Measurements from ENCODE around the gene SPTBN4. TPM values are rescaled to one million over a fixed set of nuclear protein-coding genes. Genes with fewer than 3 reads are reported as not detected.

Gene SPTBN4
- total RNA-seq, 1 experiment from 2014 or later = 0.82 TPM

DNA sequence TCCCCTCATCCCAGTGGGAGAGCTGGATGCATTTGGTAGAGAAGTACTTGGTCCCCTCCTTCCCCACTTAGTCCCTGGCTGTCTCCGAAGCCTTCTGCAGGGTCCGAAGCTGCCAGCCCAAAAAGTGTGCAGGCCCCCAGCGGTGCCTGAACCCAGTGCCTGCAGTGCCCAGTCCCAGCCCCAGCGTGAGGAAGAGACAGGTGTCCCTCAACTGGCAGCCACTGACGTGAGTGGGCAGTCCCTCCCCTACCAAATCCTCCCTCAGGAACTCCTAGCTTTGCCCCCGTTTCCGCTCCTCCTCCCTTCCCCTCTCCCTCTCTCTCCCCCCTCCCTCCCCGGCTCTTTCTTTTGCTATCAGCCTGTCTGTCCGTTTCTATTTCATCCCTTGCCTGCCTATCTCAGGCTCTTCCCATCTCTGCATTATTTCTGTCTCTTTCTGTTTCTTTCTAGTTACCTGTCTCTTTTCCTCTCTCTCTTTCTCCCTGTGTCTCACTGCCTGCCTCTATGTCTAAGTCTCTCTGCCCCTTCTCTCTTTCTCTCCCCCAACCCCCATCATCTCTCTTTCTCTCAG is 132.6 kb downstream of the SPTBN4 start:
- H3K27me3 Mint-ChIP-seq (ENCODE audit: insufficient read depth, unreplicated experiment) = peaks cover 19% of the 10 kb centered on the region
- H3K4me3 ChIP-seq (ENCODE audit: low read depth, low read length) = no peak overlapping the region
- intact Hi-C loops (cut with micrococcal nuclease; ENCODE audit: unreplicated experiment) = loop anchor here (2.0 kb wide), 4 partner anchors 23 to 71 kb away; partner anchors contain the start of gene SHKBP1
- H3K36me3 ChIP-seq (ENCODE audit: control insufficient read depth, insufficient read depth, low read length) = no peaks in the 10 kb centered on the region
- BruUV-seq (replicated peaks) = no TSS peak
- DNase-seq = no peak
- POLR2A ChIA-PET = no interaction called here
- H3K27me3 ChIP-seq (replicated peaks; ENCODE audit: control insufficient read depth, insufficient read depth, low read length) = peaks cover 4% of the 10 kb centered on the region; the same call in 1 of the 2 replicates
- TF ChIP-seq, protein P1, sequence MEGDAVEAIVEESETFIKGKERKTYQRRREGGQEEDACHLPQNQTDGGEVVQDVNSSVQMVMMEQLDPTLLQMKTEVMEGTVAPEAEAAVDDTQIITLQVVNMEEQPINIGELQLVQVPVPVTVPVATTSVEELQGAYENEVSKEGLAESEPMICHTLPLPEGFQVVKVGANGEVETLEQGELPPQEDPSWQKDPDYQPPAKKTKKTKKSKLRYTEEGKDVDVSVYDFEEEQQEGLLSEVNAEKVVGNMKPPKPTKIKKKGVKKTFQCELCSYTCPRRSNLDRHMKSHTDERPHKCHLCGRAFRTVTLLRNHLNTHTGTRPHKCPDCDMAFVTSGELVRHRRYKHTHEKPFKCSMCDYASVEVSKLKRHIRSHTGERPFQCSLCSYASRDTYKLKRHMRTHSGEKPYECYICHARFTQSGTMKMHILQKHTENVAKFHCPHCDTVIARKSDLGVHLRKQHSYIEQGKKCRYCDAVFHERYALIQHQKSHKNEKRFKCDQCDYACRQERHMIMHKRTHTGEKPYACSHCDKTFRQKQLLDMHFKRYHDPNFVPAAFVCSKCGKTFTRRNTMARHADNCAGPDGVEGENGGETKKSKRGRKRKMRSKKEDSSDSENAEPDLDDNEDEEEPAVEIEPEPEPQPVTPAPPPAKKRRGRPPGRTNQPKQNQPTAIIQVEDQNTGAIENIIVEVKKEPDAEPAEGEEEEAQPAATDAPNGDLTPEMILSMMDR (IDR thresholded peaks at IDR 0.05; ENCODE audit: insufficient read depth in 1 of 2, low read depth in 1 of 2, low read length in 1 of 2, severe bottlenecking in 1 of 2, unreplicated experiment in 1 of 2) = no peak
- CTCF ChIA-PET = interaction anchor here (0.5 to 2.1 kb wide), 5 partner anchors 10 to 135 kb away, joined by 3 to 11 read pairs (median 5); no protein-coding TSS in a partner anchor
- H3K9me3 Mint-ChIP-seq (ENCODE audit: unreplicated experiment) = no peaks in the 10 kb centered on the region
- H3K4me3 Mint-ChIP-seq (ENCODE audit: unreplicated experiment) = no peak overlapping the region
- H3K4me1 ChIP-seq = peaks cover 33% of the 10 kb centered on the region
- peaks cover 37% of the 10 kb centered on the region for H3K4me1 Mint-ChIP-seq (ENCODE audit: low read depth, unreplicated experiment)
- no peaks in the 10 kb centered on the region for H3K9me3 ChIP-seq
- H3K27ac Mint-ChIP-seq (ENCODE audit: unreplicated experiment) = no peak overlapping the region
- H3K36me3 Mint-ChIP-seq (ENCODE audit: insufficient read depth, unreplicated experiment) = peaks cover 15% of the 10 kb centered on the region

DNA sequence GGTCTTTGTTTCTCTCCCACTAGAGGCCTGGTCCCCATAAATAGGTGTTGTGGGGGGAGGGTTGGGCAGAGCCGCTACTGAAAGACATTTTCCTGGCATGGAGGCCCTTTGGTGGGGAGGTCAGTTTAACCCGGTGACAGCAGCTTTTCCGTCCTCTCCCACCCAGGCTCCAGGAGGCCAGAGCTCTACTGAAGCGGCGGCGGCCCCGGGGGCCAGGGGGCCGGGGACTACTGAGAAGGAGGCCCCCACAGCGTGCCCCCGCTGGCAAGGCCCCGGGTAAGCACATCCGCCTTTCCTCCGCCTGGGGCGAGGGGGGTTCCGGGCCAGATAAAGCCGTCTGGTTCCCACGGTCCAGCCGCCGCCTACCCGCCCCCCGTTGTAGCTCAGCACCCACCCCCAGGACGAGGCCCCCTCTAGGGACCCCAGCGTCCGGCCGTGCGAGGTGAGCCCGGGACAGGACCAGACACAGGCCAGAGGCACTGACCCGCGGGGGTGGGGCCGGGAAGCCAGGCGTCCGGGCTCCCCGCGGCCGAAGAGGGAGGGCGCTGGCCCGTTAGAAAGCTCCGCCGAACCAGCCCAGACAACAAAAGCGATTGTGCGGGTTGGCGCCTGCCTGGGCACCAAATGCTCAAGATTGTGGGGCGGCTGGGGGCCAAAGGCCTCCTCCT is 133.2 kb downstream of the SPTBN4 start:
- Mint-ChIP-seq H3K4me1 (ENCODE audit: low read depth, unreplicated experiment) (peaks cover 37% of the 10 kb centered on the region), H3K36me3 (ENCODE audit: insufficient read depth, unreplicated experiment) (peaks cover 12% of the 10 kb centered on the region), H3K4me3 (ENCODE audit: unreplicated experiment) (no peak overlapping the region), H3K27me3 (ENCODE audit: insufficient read depth, unreplicated experiment) (peaks cover 19% of the 10 kb centered on the region), H3K9me3 (ENCODE audit: unreplicated experiment) (no peaks in the 10 kb centered on the region), H3K27ac (ENCODE audit: unreplicated experiment) (no peak overlapping the region)
- POLR2A ChIA-PET = no interaction called here
- no peak for DNase-seq
- Histone ChIP-seq H3K4me3 (ENCODE audit: low read depth, low read length) (no peak overlapping the region), H3K4me1 (peaks cover 37% of the 10 kb centered on the region), H3K36me3 (ENCODE audit: control insufficient read depth, insufficient read depth, low read length) (no peaks in the 10 kb centered on the region), H3K27me3 (replicated peaks; ENCODE audit: control insufficient read depth, insufficient read depth, low read length) (peaks cover 4% of the 10 kb centered on the region; the same call in 1 of the 2 replicates), H3K9me3 (no peaks in the 10 kb centered on the region)
- intact Hi-C loops (cut with micrococcal nuclease; ENCODE audit: unreplicated experiment) = loop anchor here (2.0 to 5.0 kb wide), 6 partner anchors 23 to 293 kb away; partner anchors contain the start of genes BLVRB, SHKBP1 and SPTBN4
- no TSS peak for BruUV-seq (replicated peaks)
- CTCF ChIA-PET = interaction anchor here (0.7 to 2.1 kb wide), 6 partner anchors 10 to 388 kb away, joined by 3 to 11 read pairs (median 5); no protein-coding TSS in a partner anchor
- TF ChIP-seq, protein P1 (IDR thresholded peaks at IDR 0.05; ENCODE audit: insufficient read depth in 1 of 2, low read depth in 1 of 2, low read length in 1 of 2, severe bottlenecking in 1 of 2, unreplicated experiment in 1 of 2) = peak in 1 of 2 experiments; percentile 5

DNA sequence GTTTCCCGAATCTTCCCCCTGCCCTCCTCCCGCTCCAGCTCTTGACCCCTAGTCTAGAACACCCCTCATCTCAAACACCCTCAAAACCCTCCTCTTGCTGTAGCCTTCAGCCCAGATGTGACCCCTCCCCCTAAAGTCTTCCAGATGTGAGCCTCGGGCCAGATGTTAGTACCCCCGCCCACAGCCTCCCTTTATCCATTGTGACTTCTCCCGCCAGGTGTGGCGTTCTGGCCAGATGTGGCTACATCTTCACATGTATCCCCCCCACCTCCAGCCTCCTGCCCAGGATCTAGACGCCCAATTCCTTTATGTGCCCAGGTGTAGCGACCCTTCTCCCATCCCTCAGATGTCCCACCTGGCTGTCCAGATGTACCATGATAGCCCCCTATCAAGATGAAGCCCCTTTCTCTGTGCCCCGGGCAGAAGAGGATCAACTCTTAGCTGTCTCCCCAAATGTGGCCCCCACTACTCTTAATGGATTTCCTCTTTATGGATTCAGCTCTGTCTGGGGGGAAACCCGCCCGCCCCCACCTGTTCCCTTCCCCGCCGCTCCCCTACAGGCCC is 133.9 kb downstream of the SPTBN4 start:
- Mint-ChIP-seq H3K4me3 (ENCODE audit: unreplicated experiment) (peak overlapping the region; percentile 55), H3K27ac (ENCODE audit: unreplicated experiment) (no peak overlapping the region), H3K27me3 (ENCODE audit: insufficient read depth, unreplicated experiment) (peaks cover 19% of the 10 kb centered on the region), H3K9me3 (ENCODE audit: unreplicated experiment) (no peaks in the 10 kb centered on the region), H3K36me3 (ENCODE audit: insufficient read depth, unreplicated experiment) (peaks cover 19% of the 10 kb centered on the region), H3K4me1 (ENCODE audit: low read depth, unreplicated experiment) (peaks cover 38% of the 10 kb centered on the region)
- Histone ChIP-seq H3K36me3 (ENCODE audit: control insufficient read depth, insufficient read depth, low read length) (no peaks in the 10 kb centered on the region), H3K4me3 (ENCODE audit: low read depth, low read length) (peak overlapping the region; percentile 60), H3K4me1 (peaks cover 44% of the 10 kb centered on the region), H3K27me3 (replicated peaks; ENCODE audit: control insufficient read depth, insufficient read depth, low read length) (peaks cover 4% of the 10 kb centered on the region; the same call in 1 of the 2 replicates), H3K9me3 (no peaks in the 10 kb centered on the region)
- TF ChIP-seq, protein P1 (IDR thresholded peaks at IDR 0.05; ENCODE audit: insufficient read depth in 1 of 2, low read depth in 1 of 2, low read length in 1 of 2, severe bottlenecking in 1 of 2, unreplicated experiment in 1 of 2) = no peak
- intact Hi-C loops (cut with micrococcal nuclease; ENCODE audit: unreplicated experiment) = loop anchor here (5.0 kb wide), 2 partner anchors 133 to 293 kb away; partner anchors contain the start of genes BLVRB and SPTBN4
- ChIA-PET POLR2A (no interaction called here), CTCF (interaction anchor here (0.7 to 2.1 kb wide), 5 partner anchors 9 to 389 kb away, joined by 3 to 11 read pairs (median 4); no protein-coding TSS in a partner anchor)
- no peak for DNase-seq
- BruUV-seq (replicated peaks) = no TSS peak
